Thoracic aorta (tissue), 2 donors: Measurements from ENCODE around the gene WDR49. TPM values are rescaled to one million over a fixed set of nuclear protein-coding genes. Genes with fewer than 3 reads are reported as not detected.

ENCODE experiments used
- ATAC-seq: fragments of 150-250 bp; one replicate; pipeline ENCODE4 v1.8.0; 2017; ENCODE audit warnings: low read depth; ENCODE audit not compliant: insufficient number of reproducible peaks, low FRiP score
- DNase-seq: peaks from one replicate; pipeline ENCODE4 v3.0.0-alpha.2; 2020; ENCODE audit warnings: low spot score
- H3K27ac ChIP-seq, 2 donors: fragments of 200-600 bp; sonication (generic); 1 replicate in 1 of 2; 2 replicates in 1 of 2; pipeline ENCODE4 v1.5.1; 2016; ENCODE audit warnings: mild to moderate bottlenecking in 2 of 2, moderate library complexity in 2 of 2
- H3K27me3 ChIP-seq: fragments of 200-600 bp; sonication (generic); replicated peaks from 2 replicates; pipeline ENCODE4 v1.6.0; 2016; ENCODE audit warnings: mild to moderate bottlenecking; ENCODE audit not compliant: insufficient read depth
- H3K36me3 ChIP-seq: fragments of 200-600 bp; sonication (generic); one replicate; pipeline ENCODE4 v1.5.1; 2016
- H3K4me1 ChIP-seq, 2 donors: fragments of 200-600 bp; sonication (generic); 1 replicate in 1 of 2; 2 replicates in 1 of 2; pipeline versions ENCODE4 v1.5.1 to v1.6.0; 2016; ENCODE audit warnings: low read depth in 2 of 2, mild to moderate bottlenecking in 1 of 2; ENCODE audit not compliant: control insufficient read depth in 1 of 2
- H3K4me3 ChIP-seq: fragments of 200-600 bp; sonication (generic); 2 replicates; pipeline ENCODE4 v1.5.1; 2016; ENCODE audit warnings: mild to moderate bottlenecking
- H3K9me3 ChIP-seq: fragments of 200-600 bp; sonication (generic); 2 replicates; pipeline ENCODE4 v1.5.1; 2016
- CTCF ChIP-seq: fragments of 200-600 bp; sonication (generic); IDR thresholded peaks from one replicate; pipeline ENCODE4 v1.5.1; 2019; ENCODE audit warnings: antibody characterized with exemption
- total RNA-seq, 2 donors: library from RNA; depleted of rRNA; stranded (reverse); fragments of >200 nt; gene quantifications; one replicate each; pipeline versions ENCODE4 v1.1.0 to v1.2.3, GENCODE V29; 2016

The WDR49 gene
- total RNA-seq = under 1 TPM; 0.41 to 0.63 TPM

DNA sequence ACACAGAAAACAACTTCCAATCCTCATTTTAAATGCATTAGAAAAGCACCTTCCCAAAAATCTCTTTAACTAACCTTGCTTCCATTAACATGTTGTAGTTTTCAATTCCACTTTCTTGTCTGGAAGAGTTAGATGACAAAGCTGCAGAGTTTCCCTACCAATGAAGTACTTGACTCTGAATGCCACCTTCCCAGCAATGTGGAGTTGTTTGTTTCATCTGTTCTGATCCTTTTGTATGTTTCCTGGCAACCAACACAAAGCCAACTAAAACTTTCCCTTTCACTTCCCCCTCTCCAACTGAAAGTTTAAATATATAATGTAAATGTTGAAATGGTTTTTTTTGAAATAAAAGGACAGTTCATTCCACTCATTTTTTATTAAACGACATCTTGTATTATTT is at the start of gene WDR49:
TSS of gene WDR49 (minus strand) at position 183 of the 400 bp plus-strand sequence. CDS start 517 bp downstream, outside the sequence.
- H3K27ac ChIP-seq = no peak within 1 kb of the TSS
- no peaks in the 10 kb centered on the region for H3K27me3 ChIP-seq
- H3K9me3 ChIP-seq = no peaks in the 10 kb centered on the region
- H3K4me3 ChIP-seq = no peak within 1 kb of the TSS
- ATAC-seq (no peak), DNase-seq (no peak)
- no peaks in the 10 kb centered on the region for H3K36me3 ChIP-seq
- TF ChIP-seq CTCF = no peak
- H3K4me1 ChIP-seq = no peaks in the 10 kb centered on the region

- H3K27me3 ChIP-seq = no peaks in the 10 kb centered on the region
- no peak for ATAC-seq
- no peak overlapping the region for H3K27ac ChIP-seq
- peaks cover 4% of the 10 kb centered on the region for H3K36me3 ChIP-seq
- no peak overlapping the region for H3K4me3 ChIP-seq
- no peak for DNase-seq
- H3K9me3 ChIP-seq = no peaks in the 10 kb centered on the region
- H3K4me1 ChIP-seq = no peaks in the 10 kb centered on the region
- no peak for TF ChIP-seq CTCF
Observed at GRCh38 chr3:167700926-167701325, 47.2 kb upstream of the WDR49 start.

DNA sequence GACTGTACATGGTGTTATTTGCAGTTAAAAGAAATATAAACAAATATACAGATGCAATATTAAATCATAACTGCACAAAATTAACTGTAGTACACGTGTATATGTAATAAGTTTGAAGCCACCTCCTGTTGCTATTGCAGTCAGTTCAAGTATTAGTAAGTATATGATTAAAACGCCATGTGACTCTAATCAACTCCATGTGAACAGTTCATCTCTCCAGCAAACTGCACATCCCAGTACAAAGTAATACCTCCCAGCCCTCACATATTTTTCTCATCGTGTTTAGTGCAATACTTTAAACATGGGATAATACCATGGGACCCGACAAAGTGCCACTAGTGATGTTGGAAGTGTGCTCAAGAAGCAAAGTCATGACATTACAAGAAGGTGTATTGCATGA is 46.3 kb upstream of the WDR49 start:
- TF ChIP-seq CTCF = no peak

DNA sequence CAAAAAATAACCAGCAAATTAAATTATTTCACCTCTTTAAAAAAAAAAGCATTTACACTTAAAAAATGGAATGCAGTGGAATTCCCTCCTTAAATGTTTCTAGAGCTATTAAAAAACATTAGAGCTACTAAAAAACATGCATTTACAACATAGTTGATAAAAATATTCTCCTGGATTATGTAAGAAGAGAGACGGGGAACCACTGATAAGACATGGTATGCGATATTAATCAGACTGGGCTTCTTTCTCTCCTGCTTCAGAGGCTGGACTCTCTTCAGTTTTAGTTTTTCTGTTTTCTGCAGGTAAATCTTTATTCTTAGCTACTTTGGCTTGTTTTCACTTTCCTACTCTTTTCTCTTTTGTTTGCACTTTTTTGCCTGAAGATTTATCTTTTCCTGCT is 40.4 kb upstream of the WDR49 start:
- no peak for TF ChIP-seq CTCF
- Histone ChIP-seq H3K27me3 (no peaks in the 10 kb centered on the region), H3K9me3 (no peaks in the 10 kb centered on the region), H3K27ac (no peak overlapping the region), H3K4me1 (no peaks in the 10 kb centered on the region), H3K36me3 (peaks cover 8% of the 10 kb centered on the region), H3K4me3 (no peak overlapping the region)
- ATAC-seq (no peak), DNase-seq (no peak)

More for the DNA sequence above, 46.3 kb upstream of the WDR49 start:
- Histone ChIP-seq H3K4me1 (no peaks in the 10 kb centered on the region), H3K4me3 (no peak overlapping the region), H3K27ac (no peak overlapping the region), H3K9me3 (no peaks in the 10 kb centered on the region), H3K27me3 (no peaks in the 10 kb centered on the region), H3K36me3 (peaks cover 4% of the 10 kb centered on the region)
- no peak for DNase-seq
- ATAC-seq = no peak

- DNase-seq (no peak), ATAC-seq (no peak)
- Histone ChIP-seq H3K9me3 (no peaks in the 10 kb centered on the region), H3K27me3 (no peaks in the 10 kb centered on the region), H3K36me3 (peaks cover 5% of the 10 kb centered on the region), H3K27ac (no peak overlapping the region), H3K4me1 (no peaks in the 10 kb centered on the region), H3K4me3 (no peak overlapping the region)
- no peak for TF ChIP-seq CTCF
Observed at GRCh38 chr3:167691366-167691765, 37.6 kb upstream of the WDR49 start.
